Lung (tissue), 12 donors: Measurements from ENCODE around the gene ARHGEF33. TPM values are rescaled to one million over a fixed set of nuclear protein-coding genes. Genes with fewer than 3 reads are reported as not detected.

Experiments
- ATAC-seq: fragments of 200-7000 bp; cut with Tn5 transposase; one replicate; pipeline ENCODE4 v1.9.1; 2020; ENCODE audit warnings: moderate number of reproducible peaks; ENCODE audit not compliant: insufficient read depth, low FRiP score
- DNase-seq, 3 donors: peaks; one replicate each; pipeline ENCODE4 v3.0.0-alpha.2; 2013 to 2017
- H3K27ac ChIP-seq, 2 donors: one replicate each; pipeline ENCODE4 v1.5.1; 2013; ENCODE audit warnings: mild to moderate bottlenecking in 2 of 2, moderate library complexity in 2 of 2, control low read depth in 1 of 2, inconsistent platforms in 1 of 2, low read depth in 1 of 2, low read length in 1 of 2
- H3K27me3 ChIP-seq, 3 donors: one replicate each; pipeline ENCODE4 v1.5.1; 2013; ENCODE audit warnings: low read length in 2 of 3; ENCODE audit not compliant: control insufficient read depth in 3 of 3, insufficient read depth in 3 of 3
- H3K36me3 ChIP-seq, 4 donors: one replicate each; pipeline ENCODE4 v1.5.1; 2013; ENCODE audit warnings: low read length in 4 of 4, mild to moderate bottlenecking in 1 of 4, moderate library complexity in 1 of 4; ENCODE audit not compliant: control insufficient read depth in 4 of 4, insufficient read depth in 4 of 4
- H3K4me1 ChIP-seq, 5 donors: one replicate each; pipeline ENCODE4 v1.5.1; 2013; ENCODE audit warnings: low read length in 5 of 5, mild to moderate bottlenecking in 2 of 5, moderate library complexity in 1 of 5; ENCODE audit not compliant: control insufficient read depth in 5 of 5, insufficient read depth in 5 of 5
- H3K4me3 ChIP-seq: one replicate; pipeline ENCODE4 v1.5.1; 2013; ENCODE audit warnings: mild to moderate bottlenecking, control low read depth, moderate library complexity
- H3K9ac ChIP-seq, 2 donors: one replicate each; pipeline ENCODE4 v1.5.1; 2013; ENCODE audit warnings: low read length in 2 of 2, control low read depth in 1 of 2; ENCODE audit not compliant: insufficient read depth in 1 of 2
- H3K9me3 ChIP-seq, 4 donors: one replicate each; pipeline ENCODE4 v1.5.1; 2013; ENCODE audit warnings: low read length in 3 of 4, mild to moderate bottlenecking in 1 of 4, moderate library complexity in 1 of 4; ENCODE audit not compliant: control insufficient read depth in 4 of 4, insufficient read depth in 3 of 4
- CTCF ChIP-seq: IDR thresholded peaks from 2 replicates; pipeline ENCODE4 v1.5.1; 2012; ENCODE audit warnings: mild to moderate bottlenecking; ENCODE audit errors: control extremely low read depth, extremely low read depth
- WGBS, 2 donors: extraction: QIAGEN DNeasy Blood & Tissue Kit; methylation state at CpG; one replicate each; pipeline ENCODE4 v1.1.7; 2013; 5-methylcytosine and 5-hydroxymethylcytosine counted together
- polyA plus RNA-seq, 2 donors: library from polyadenylated mRNA; stranded (reverse); fragments of 200-250 nt; gene quantifications; one replicate each; pipeline ENCODE4 v1.2.1, GENCODE V29; 2013
- total RNA-seq, 2 donors: library from RNA; depleted of rRNA in 1 of 2; stranded (reverse); fragments of >200 nt in 1 of 2; gene quantifications; one replicate each; pipeline ENCODE4 v1.2.1, GENCODE V29; 2014 to 2021
- donor health status: control.
- donor health status: control.
- donor health status: Bipolar disorder and iron deficiency.
- donor health status: healthy.
- donor health status: DM: yes; HTN: yes; CAD: no.

Gene ARHGEF33
- total and polyA plus RNA-seq, 4 donors: 0.23 to 5.5 (median 0.68) TPM

DNA sequence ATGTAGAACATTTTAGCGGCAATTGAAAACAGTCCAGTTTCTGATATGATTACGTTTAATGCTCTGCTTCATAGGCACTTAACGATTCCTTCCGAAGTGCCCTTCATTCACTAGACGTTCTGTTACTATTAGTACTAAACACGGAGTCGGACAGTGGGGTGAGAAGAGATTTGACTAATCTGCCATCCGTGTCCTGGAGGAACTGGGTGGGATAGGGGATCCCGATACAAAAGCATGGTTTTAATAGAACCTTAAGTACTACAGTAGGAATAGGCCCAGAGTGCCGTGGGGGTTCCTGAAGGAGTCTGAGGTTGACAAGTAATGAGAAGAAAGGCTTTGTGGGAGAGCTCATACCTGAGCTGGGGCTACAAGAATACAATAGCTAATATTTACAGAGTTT lies 13.3 kb upstream of the ARHGEF33 start:
- peaks cover 0 to 13% (median 2%) of the 10 kb centered on the region in 5 donors for H3K4me1 ChIP-seq
- H3K9me3 ChIP-seq: peaks cover 0 to 6% (median 0%) of the 10 kb centered on the region in 4 donors
- peak overlapping the region; percentile 90 for H3K4me3 ChIP-seq
- H3K27me3 ChIP-seq: no peaks in the 10 kb centered on the region
- 36 to 44% methylated on average over 10 of the region's 10 CpGs for WGBS, 2 donors
- peak overlapping the region; percentile 85 to 97 for H3K9ac ChIP-seq
- ATAC-seq (no peak), DNase-seq (peak in 1 of 3 donors; percentile 11)
- peaks cover 0 to 8% (median 2%) of the 10 kb centered on the region in 4 donors for H3K36me3 ChIP-seq
- no peak overlapping the region for H3K27ac ChIP-seq
- TF ChIP-seq CTCF: no peak

DNA sequence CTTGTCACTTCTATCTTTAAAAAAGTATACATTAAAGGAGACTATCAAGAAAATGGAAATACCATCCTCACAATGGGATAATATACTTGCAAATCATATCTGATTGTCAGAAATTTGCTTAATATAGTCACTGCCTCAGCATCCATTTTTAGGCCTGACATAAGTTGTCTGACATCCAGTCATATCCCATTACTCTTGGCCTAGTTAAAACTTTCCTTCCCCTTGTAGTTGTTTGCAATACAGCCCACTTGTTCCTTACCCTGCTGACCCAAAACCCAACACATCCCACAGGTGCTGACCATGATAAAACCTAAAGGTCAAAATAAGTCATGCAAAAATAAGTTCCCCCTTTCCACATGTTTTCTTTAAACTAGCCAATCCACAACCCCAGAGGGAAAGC lies 3.6 kb upstream of the ARHGEF33 start:
- Histone ChIP-seq H3K27me3 (no peaks in the 10 kb centered on the region), H3K9ac (no peak overlapping the region), H3K36me3 (peaks cover 0 to 7% (median 0%) of the 10 kb centered on the region in 4 donors), H3K4me1 (no peaks in the 10 kb centered on the region), H3K27ac (no peak overlapping the region), H3K4me3 (no peak overlapping the region), H3K9me3 (no peaks in the 10 kb centered on the region)
- TF ChIP-seq CTCF: no peak
- DNase-seq (no peak), ATAC-seq (no peak)

- H3K9me3 ChIP-seq: no peaks in the 10 kb centered on the region
- 63 to 81% methylated on average over 4 of the region's 4 CpGs for WGBS, 2 donors
Observed at GRCh38 chr2:38887347-38887746, 2.3 kb upstream of the ARHGEF33 start.

More at GRCh38 chr2:38887347-38887746, 2.3 kb upstream of the ARHGEF33 start:
- Histone ChIP-seq H3K27me3 (no peaks in the 10 kb centered on the region), H3K4me1 (no peaks in the 10 kb centered on the region), H3K36me3 (peaks cover 0 to 4% (median 0%) of the 10 kb centered on the region in 4 donors), H3K4me3 (no peak overlapping the region), H3K9ac (no peak overlapping the region), H3K27ac (no peak overlapping the region)
- ATAC-seq (no peak), DNase-seq (no peak)
- TF ChIP-seq CTCF: no peak
